ENCODE results near the gene RHOB. TPM values are rescaled to one million over a fixed set of nuclear protein-coding genes. Genes with fewer than 3 reads are reported as not detected.

Gene RHOB
- total RNA-seq, 1 donor from 2014 or later = 193 TPM

DNA sequence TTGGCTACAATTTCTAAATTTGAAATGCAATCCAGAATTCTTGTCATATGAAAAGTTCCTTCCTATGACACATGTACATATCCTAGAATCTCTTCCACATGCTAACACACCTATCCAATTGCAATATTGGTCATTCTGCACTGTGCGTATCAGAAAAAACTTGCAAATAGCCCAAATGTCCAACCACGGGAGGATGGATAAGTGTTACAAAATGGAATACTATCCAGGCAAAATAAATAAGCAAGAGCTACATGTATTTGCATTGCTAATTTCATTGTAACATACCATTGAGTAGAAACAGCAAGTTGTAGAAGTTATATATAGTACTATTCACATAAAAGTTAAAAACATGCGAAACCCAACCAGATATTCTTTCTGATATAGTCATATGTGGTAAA, 15.6 kb upstream of the RHOB start:
- Histone ChIP-seq H3K36me3 (no peaks in the 10 kb centered on the region), H3K27ac (replicated peaks) (no peak overlapping the region), H3K4me3 (no peak overlapping the region), H3K4me1 (peaks cover 18% of the 10 kb centered on the region), H3K9me3 (replicated peaks) (no peaks in the 10 kb centered on the region), H3K27me3 (ENCODE audit: low read depth) (no peaks in the 10 kb centered on the region)
- intact Hi-C loops (cut with micrococcal nuclease) = no loop called here
- TF ChIP-seq, protein P1, sequence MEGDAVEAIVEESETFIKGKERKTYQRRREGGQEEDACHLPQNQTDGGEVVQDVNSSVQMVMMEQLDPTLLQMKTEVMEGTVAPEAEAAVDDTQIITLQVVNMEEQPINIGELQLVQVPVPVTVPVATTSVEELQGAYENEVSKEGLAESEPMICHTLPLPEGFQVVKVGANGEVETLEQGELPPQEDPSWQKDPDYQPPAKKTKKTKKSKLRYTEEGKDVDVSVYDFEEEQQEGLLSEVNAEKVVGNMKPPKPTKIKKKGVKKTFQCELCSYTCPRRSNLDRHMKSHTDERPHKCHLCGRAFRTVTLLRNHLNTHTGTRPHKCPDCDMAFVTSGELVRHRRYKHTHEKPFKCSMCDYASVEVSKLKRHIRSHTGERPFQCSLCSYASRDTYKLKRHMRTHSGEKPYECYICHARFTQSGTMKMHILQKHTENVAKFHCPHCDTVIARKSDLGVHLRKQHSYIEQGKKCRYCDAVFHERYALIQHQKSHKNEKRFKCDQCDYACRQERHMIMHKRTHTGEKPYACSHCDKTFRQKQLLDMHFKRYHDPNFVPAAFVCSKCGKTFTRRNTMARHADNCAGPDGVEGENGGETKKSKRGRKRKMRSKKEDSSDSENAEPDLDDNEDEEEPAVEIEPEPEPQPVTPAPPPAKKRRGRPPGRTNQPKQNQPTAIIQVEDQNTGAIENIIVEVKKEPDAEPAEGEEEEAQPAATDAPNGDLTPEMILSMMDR (IDR thresholded peaks at IDR 0.05; ENCODE audit: borderline replicate concordance) = no peak
- DNase-seq = no peak

DNA sequence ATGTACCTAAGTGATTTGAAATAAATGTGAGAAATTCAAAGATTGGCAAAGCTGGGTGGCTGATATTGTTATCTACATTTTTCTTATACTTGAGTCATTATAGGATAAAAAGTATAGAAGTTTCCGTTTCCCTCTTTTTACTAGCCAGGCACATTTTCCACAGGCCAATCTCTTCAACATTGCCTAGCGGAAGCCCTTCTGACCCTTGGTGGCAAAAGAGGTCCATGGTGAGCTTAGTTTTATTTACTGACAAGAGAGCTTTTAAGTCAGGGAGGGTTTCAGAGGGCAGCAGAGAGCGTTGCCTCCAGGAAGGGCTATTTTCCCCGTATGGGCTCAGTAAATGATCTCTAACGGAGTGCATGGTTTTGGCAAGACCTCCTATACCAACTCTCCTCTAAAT, 15.1 kb upstream of the RHOB start:
- TF ChIP-seq, protein P1 (IDR thresholded peaks at IDR 0.05; ENCODE audit: borderline replicate concordance) = no peak
- Histone ChIP-seq H3K27ac (replicated peaks) (no peak overlapping the region), H3K36me3 (no peaks in the 10 kb centered on the region), H3K9me3 (replicated peaks) (no peaks in the 10 kb centered on the region), H3K4me1 (peaks cover 18% of the 10 kb centered on the region), H3K4me3 (no peak overlapping the region), H3K27me3 (ENCODE audit: low read depth) (no peaks in the 10 kb centered on the region)
- DNase-seq = no peak
- intact Hi-C loops (cut with micrococcal nuclease) = no loop called here

DNA sequence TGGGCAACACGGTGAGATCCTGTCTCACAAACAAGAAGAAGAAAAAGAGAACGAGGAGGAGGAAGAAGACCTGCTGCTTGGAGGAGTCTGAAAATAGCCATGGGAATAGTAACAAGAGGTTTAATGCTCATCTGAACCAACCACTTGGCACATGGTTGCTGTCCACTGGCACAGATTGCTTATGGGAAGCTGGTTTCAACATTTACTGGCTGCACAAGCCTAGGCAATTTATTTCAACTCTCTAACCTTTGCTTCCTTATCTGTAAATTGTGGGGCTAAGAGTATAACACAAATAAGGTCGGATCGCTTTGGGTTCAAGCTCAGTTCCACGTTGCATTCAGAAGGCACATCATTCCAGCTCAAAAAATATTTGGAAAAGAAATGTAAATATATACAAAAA, 14.2 kb upstream of the RHOB start:
- Histone ChIP-seq H3K4me3 (no peak overlapping the region), H3K36me3 (no peaks in the 10 kb centered on the region), H3K4me1 (peaks cover 18% of the 10 kb centered on the region), H3K27ac (replicated peaks) (no peak overlapping the region), H3K27me3 (ENCODE audit: low read depth) (no peaks in the 10 kb centered on the region), H3K9me3 (replicated peaks) (no peaks in the 10 kb centered on the region)
- intact Hi-C loops (cut with micrococcal nuclease) = no loop called here
- TF ChIP-seq, protein P1 (IDR thresholded peaks at IDR 0.05; ENCODE audit: borderline replicate concordance) = no peak
- no peak for DNase-seq

DNA sequence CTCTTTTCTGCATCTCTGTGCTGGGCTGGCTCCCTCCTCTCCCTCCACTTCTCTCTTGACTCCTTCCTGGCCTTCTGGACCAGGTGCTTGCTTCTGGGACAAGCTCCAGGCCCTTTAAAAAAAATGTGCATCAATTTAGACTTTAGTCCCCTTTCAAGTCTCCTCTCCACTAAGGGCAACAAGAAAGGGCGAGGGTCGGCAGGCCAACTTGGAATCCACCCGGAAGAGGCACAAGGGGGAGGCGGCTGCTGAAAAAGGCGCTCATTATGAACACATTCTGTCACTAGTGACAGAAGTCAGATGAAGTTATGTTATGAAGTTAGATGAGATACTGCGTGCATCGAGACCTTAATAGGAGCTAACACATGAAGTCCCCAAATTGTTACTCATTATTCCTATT, 13.6 kb upstream of the RHOB start:
- intact Hi-C loops (cut with micrococcal nuclease) = no loop called here
- Histone ChIP-seq H3K4me3 (no peak overlapping the region), H3K27ac (replicated peaks) (no peak overlapping the region), H3K27me3 (ENCODE audit: low read depth) (no peaks in the 10 kb centered on the region), H3K4me1 (peaks cover 20% of the 10 kb centered on the region), H3K9me3 (replicated peaks) (no peaks in the 10 kb centered on the region), H3K36me3 (no peaks in the 10 kb centered on the region)
- no peak for DNase-seq
- TF ChIP-seq, protein P1 (IDR thresholded peaks at IDR 0.05; ENCODE audit: borderline replicate concordance) = no peak

DNA sequence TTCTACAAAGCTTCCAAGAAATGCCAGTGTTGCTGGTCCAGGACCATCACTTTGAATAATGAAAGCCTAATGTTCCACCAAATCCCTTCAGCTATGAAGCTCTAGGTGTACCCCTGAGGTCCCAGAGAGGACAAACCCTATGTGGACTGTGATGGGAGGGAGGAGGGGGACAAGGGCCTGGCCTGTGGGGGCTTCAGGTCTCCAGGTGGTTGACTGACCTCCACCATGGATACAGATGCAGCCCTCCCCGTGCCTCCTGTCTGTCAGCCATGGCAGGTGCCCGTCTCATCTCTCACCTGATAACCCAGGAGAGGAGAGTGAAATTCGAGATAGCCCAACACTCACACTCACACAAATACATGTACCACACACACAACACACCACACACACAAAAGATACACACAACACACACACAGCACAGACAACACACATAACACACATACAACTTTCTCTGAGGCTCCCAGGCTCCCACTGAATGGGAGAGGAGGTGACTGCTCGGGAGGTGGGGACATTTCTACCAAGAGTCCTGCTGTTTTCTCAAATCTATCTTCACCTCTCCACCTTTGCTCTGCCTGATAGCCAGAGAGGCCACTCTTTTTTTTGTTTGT, 12.8 kb upstream of the RHOB start:
- Histone ChIP-seq H3K27me3 (ENCODE audit: low read depth) (no peaks in the 10 kb centered on the region), H3K4me1 (peaks cover 24% of the 10 kb centered on the region), H3K4me3 (no peak overlapping the region), H3K9me3 (replicated peaks) (no peaks in the 10 kb centered on the region), H3K36me3 (no peaks in the 10 kb centered on the region), H3K27ac (replicated peaks) (no peak overlapping the region)
- TF ChIP-seq, protein P1 (IDR thresholded peaks at IDR 0.05; ENCODE audit: borderline replicate concordance) = no peak
- intact Hi-C loops (cut with micrococcal nuclease) = no loop called here
- DNase-seq = no peak
